GM23338 (cell line): ENCODE data around the gene MRPS18B. TPM values are rescaled to one million over a fixed set of nuclear protein-coding genes. Genes with fewer than 3 reads are reported as not detected.

Source experiments
- ATAC-seq: fragments of 200-7000 bp; cut with Tn5 transposase; 3 replicates; pipeline ENCODE4 v1.9.1; 2020
- DNase-seq: peaks from one replicate; pipeline ENCODE4 v3.0.0-alpha.2; 2015; ENCODE audit warnings: low spot score
- H2AFZ ChIP-seq: fragments of 200-600 bp; sonication (generic); 2 replicates; pipeline ENCODE4 v1.8.0; 2016; ENCODE audit warnings: antibody characterized with exemption, mild to moderate bottlenecking, moderate library complexity
- H3F3A ChIP-seq: fragments of 200-600 bp; sonication (generic); replicated peaks from 2 replicates; pipeline ENCODE4 v1.8.0; 2017; ENCODE audit warnings: antibody characterized with exemption, mixed run types, low read depth
- H3K27ac ChIP-seq: fragments of 200-600 bp; sonication (generic); 2 replicates; pipeline ENCODE4 v1.6.1; 2016; ENCODE audit warnings: low read depth
- H3K27me3 ChIP-seq: fragments of 200-600 bp; sonication (generic); 2 replicates; pipeline ENCODE4 v1.8.0; 2016; ENCODE audit warnings: mild to moderate bottlenecking, mixed run types, moderate library complexity; ENCODE audit not compliant: insufficient read depth
- H3K36me3 ChIP-seq: fragments of 200-600 bp; sonication (generic); 2 replicates; pipeline ENCODE4 v1.8.0; 2016; ENCODE audit warnings: mild to moderate bottlenecking; ENCODE audit not compliant: insufficient read depth
- H3K4me1 ChIP-seq: fragments of 200-600 bp; sonication (generic); 2 replicates; pipeline ENCODE4 v1.8.0; 2016; ENCODE audit warnings: mild to moderate bottlenecking, moderate library complexity; ENCODE audit not compliant: insufficient read depth
- H3K4me2 ChIP-seq: fragments of 200-600 bp; sonication (generic); 2 replicates; pipeline ENCODE4 v1.7.1; 2017; ENCODE audit warnings: mixed run types
- H3K4me3 ChIP-seq: fragments of 200-600 bp; sonication (generic); 2 replicates; pipeline ENCODE4 v1.6.1; 2016; ENCODE audit warnings: mixed run types
- H3K79me2 ChIP-seq: fragments of 200-600 bp; sonication (generic); replicated peaks from 2 replicates; pipeline ENCODE4 v1.8.0; 2017; ENCODE audit warnings: mild to moderate bottlenecking; ENCODE audit not compliant: insufficient read depth
- H3K9me2 ChIP-seq: fragments of 200-600 bp; sonication (generic); 2 replicates; pipeline ENCODE4 v1.8.0; 2017; ENCODE audit not compliant: insufficient read depth
- H4K20me1 ChIP-seq: fragments of 200-600 bp; sonication (generic); replicated peaks from 2 replicates; pipeline ENCODE4 v1.8.0; 2017; ENCODE audit warnings: mild to moderate bottlenecking; ENCODE audit not compliant: insufficient read depth
- H3K27ac Mint-ChIP-seq: 2 replicates; pipeline ENCODE4 v1.8.0; 2020; ENCODE audit warnings: inconsistent platforms, mild to moderate bottlenecking, moderate library complexity, mixed read lengths
- H3K27me3 Mint-ChIP-seq: 3 replicates; pipeline ENCODE4 v1.8.0; 2022; ENCODE audit warnings: low read depth, mild to moderate bottlenecking, moderate library complexity, mixed read lengths, inconsistent platforms; ENCODE audit not compliant: insufficient read depth, poor library complexity
- H3K36me3 Mint-ChIP-seq: 3 replicates; pipeline ENCODE4 v1.8.0; 2021; ENCODE audit warnings: low read depth, mild to moderate bottlenecking, inconsistent platforms, moderate library complexity, mixed read lengths
- H3K4me1 Mint-ChIP-seq: 3 replicates; pipeline ENCODE4 v1.8.0; 2020; ENCODE audit warnings: mild to moderate bottlenecking, inconsistent platforms, mixed read lengths
- H3K4me3 Mint-ChIP-seq: 3 replicates; pipeline ENCODE4 v1.8.0; 2021; ENCODE audit warnings: moderate library complexity, mild to moderate bottlenecking, inconsistent platforms, mixed read lengths
- H3K9me3 Mint-ChIP-seq: 3 replicates; pipeline ENCODE4 v1.8.0; 2020; ENCODE audit warnings: moderate library complexity, mild to moderate bottlenecking, inconsistent platforms, mixed read lengths
- POLR2AphosphoS5 ChIP-seq: IDR thresholded peaks from 2 replicates; pipeline ENCODE4 v1.6.1; 2016; ENCODE audit warnings: antibody characterized with exemption, low read depth
- STAT1 ChIP-seq: IDR thresholded peaks from one replicate; pipeline ENCODE4 v1.6.1; 2016; ENCODE audit warnings: antibody characterized with exemption; ENCODE audit not compliant: unreplicated experiment
- polyA plus RNA-seq: library from polyadenylated mRNA; unstranded; fragments of >200 nt; fragmentation: Nextera tagmentation; extraction: Ambion mirVana; gene quantifications from 2 replicates; pipeline ENCODE4 v1.2.1, GENCODE V29; 2016
- total RNA-seq: library from RNA; depleted of rRNA; stranded (reverse); fragments of >200 nt; shearing (Covaris generic); gene quantifications from 2 replicates; pipeline ENCODE4 v1.2.3, GENCODE V29; 2014
- TF ChIP-seq, protein P1 (sequence below): IDR thresholded peaks from one replicate; pipeline ENCODE4 v1.6.1; 2018; ENCODE audit warnings: antibody characterized with exemption; ENCODE audit not compliant: unreplicated experiment

Gene MRPS18B
- total and polyA plus RNA-seq, 2 experiments from 2014 or later, result 49.2 to 73.6 TPM

DNA sequence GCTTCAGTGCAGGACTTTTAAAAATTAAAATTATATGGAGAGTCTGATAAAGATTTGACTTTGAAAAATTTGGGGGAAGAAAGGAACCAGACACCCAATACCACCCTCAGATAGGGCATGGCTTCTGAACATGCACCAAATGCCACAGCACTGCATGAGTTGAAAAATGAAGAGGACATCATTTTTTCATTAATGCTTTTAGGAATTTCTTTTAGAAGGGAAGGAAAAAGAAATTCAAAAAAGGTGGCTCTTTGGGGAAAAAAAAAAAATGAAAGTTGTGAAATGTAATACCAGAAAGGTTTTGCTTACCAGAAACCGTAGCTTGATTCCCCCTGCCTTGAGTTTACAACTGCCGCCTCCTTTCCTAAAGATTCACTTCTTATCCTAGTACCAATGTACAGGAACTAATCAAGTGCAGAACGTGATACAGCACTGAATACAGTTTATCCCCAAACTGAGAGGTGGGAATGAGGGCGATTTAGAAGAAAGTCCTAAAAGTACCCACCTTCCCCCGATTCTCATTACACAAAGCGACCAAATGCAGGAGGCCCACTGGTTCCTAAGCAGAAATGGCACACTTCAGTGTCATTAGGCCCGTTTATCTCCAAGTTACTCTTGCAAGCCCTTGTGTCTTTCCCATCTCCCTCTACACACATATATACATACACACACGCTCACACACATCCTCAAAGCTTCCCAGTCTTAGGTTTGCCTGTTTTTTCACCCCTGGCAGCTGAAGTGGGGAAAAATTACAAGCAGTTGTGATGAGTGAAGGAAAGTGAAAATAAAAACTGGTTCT, 3.4 kb upstream of the MRPS18B start:
- H3K27ac ChIP-seq, result peak overlapping the region; percentile 78
- ATAC-seq, result no peak
- peak overlapping the region; percentile 68 for H3K4me2 ChIP-seq
- no peak for DNase-seq
- no peak overlapping the region for H2AFZ ChIP-seq
- Mint-ChIP-seq H3K36me3 (peaks cover 82% of the 10 kb centered on the region), H3K27me3 (peaks cover 40% of the 10 kb centered on the region), H3K4me3 (peak overlapping the region; percentile 96), H3K9me3 (peaks cover 18% of the 10 kb centered on the region; the same call in 2 of the 3 replicates), H3K27ac (peak overlapping the region; percentile 100), H3K4me1 (peaks cover 36% of the 10 kb centered on the region)
- TF ChIP-seq POLR2AphosphoS5 (peak; percentile 44; the same call in 1 of the 2 replicates), STAT1 (no peak)
- H3K79me2 ChIP-seq, result peaks cover 54% of the 10 kb centered on the region
- H3F3A ChIP-seq, result peaks cover 7% of the 10 kb centered on the region; the same call in 1 of the 2 replicates
- peaks cover 19% of the 10 kb centered on the region for H3K4me1 ChIP-seq
- H3K4me3 ChIP-seq, result peak overlapping the region; percentile 44
- H3K27me3 ChIP-seq, result no peaks in the 10 kb centered on the region
- H4K20me1 ChIP-seq, result peaks cover 10% of the 10 kb centered on the region
- peaks cover 18% of the 10 kb centered on the region for H3K36me3 ChIP-seq
- H3K9me2 ChIP-seq, result no peaks in the 10 kb centered on the region

DNA sequence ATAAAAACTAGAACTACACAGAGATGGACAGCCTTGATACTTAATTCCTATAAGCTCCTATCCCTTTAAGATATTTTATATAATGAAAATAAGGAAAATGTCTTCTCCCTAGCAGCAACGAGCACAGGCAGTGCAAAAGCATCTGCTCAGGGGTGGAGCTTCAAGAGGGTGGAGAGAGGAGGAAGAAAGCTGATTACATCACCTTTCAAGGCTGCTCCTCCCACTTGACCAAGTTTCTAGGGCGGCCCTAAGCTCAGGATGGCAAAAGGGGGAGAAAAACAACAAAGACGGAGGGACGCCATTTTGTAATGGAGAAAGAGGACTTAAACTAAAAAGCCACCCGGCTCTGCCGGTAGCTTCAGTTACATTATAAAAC, 2.8 kb upstream of the MRPS18B start:
- peaks cover 12% of the 10 kb centered on the region; the same call in 1 of the 2 replicates for H3K36me3 ChIP-seq
- H3K4me2 ChIP-seq, result peak overlapping the region; percentile 74
- H3F3A ChIP-seq, result peaks cover 7% of the 10 kb centered on the region; the same call in 1 of the 2 replicates
- no peak overlapping the region for H2AFZ ChIP-seq
- peaks cover 54% of the 10 kb centered on the region for H3K79me2 ChIP-seq
- peak; percentile 49; the same call in 1 of the 2 replicates for TF ChIP-seq POLR2AphosphoS5
- TF ChIP-seq, protein P1, sequence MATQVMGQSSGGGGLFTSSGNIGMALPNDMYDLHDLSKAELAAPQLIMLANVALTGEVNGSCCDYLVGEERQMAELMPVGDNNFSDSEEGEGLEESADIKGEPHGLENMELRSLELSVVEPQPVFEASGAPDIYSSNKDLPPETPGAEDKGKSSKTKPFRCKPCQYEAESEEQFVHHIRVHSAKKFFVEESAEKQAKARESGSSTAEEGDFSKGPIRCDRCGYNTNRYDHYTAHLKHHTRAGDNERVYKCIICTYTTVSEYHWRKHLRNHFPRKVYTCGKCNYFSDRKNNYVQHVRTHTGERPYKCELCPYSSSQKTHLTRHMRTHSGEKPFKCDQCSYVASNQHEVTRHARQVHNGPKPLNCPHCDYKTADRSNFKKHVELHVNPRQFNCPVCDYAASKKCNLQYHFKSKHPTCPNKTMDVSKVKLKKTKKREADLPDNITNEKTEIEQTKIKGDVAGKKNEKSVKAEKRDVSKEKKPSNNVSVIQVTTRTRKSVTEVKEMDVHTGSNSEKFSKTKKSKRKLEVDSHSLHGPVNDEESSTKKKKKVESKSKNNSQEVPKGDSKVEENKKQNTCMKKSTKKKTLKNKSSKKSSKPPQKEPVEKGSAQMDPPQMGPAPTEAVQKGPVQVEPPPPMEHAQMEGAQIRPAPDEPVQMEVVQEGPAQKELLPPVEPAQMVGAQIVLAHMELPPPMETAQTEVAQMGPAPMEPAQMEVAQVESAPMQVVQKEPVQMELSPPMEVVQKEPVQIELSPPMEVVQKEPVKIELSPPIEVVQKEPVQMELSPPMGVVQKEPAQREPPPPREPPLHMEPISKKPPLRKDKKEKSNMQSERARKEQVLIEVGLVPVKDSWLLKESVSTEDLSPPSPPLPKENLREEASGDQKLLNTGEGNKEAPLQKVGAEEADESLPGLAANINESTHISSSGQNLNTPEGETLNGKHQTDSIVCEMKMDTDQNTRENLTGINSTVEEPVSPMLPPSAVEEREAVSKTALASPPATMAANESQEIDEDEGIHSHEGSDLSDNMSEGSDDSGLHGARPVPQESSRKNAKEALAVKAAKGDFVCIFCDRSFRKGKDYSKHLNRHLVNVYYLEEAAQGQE, result no peak
- peak overlapping the region; percentile 98 for H3K27ac ChIP-seq
- peaks cover 19% of the 10 kb centered on the region for H3K4me1 ChIP-seq
- ATAC-seq (peak; percentile 72), DNase-seq (peak; percentile 99)
- no peaks in the 10 kb centered on the region for H3K27me3 ChIP-seq
- peaks cover 7% of the 10 kb centered on the region for H4K20me1 ChIP-seq
- H3K27me3 Mint-ChIP-seq, result peaks cover 40% of the 10 kb centered on the region
- H3K9me3 Mint-ChIP-seq, result peaks cover 18% of the 10 kb centered on the region; the same call in 2 of the 3 replicates
- H3K4me3 Mint-ChIP-seq, result peak overlapping the region; percentile 96
- peaks cover 82% of the 10 kb centered on the region for H3K36me3 Mint-ChIP-seq
- peak overlapping the region; percentile 100 for H3K27ac Mint-ChIP-seq
- H3K9me2 ChIP-seq, result no peaks in the 10 kb centered on the region
- peaks cover 36% of the 10 kb centered on the region for H3K4me1 Mint-ChIP-seq
- peak overlapping the region; percentile 56 for H3K4me3 ChIP-seq
